T-helper 1 cell (primary cell): Measurements from ENCODE around the gene ABCB11.

ENCODE experiments used
- DNase-seq, 5 donors: peaks; one replicate each; pipeline ENCODE4 v3.0.0-alpha.2; 2012 to 2020

The ABCB11 gene

DNA sequence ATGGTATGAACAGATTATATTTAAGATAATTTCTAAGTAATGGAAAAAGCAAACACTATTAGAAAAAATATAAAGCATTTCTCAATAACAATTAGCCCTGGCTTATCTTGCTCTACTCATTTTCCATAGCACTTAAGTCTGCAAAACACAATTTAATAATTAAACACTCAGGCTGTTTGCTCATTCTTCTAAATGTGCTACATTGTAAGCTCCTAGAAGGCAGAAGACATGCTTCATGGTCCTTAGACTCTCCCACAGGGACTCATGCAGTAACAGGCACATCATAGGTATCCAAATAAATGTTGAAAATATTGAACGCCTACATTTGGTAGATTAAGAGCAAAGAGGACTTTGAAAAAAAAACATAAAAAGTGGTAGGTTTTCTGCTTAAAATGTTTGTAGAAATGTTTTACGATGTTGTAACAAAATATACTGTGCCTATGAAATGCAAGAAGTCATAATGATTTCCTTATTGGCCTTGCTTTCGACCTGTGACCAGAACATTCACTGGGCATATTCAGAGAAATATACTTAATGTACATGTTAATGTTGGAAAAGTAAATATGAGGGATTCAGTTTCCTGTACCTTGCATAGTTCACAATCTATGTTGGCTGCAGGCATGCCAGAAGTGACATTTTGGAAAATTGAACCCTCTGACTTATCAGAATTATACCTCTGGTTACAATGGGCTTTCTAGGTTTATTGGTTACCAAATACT lies 102.9 kb downstream of the ABCB11 start:
- no peak for DNase-seq

DNA sequence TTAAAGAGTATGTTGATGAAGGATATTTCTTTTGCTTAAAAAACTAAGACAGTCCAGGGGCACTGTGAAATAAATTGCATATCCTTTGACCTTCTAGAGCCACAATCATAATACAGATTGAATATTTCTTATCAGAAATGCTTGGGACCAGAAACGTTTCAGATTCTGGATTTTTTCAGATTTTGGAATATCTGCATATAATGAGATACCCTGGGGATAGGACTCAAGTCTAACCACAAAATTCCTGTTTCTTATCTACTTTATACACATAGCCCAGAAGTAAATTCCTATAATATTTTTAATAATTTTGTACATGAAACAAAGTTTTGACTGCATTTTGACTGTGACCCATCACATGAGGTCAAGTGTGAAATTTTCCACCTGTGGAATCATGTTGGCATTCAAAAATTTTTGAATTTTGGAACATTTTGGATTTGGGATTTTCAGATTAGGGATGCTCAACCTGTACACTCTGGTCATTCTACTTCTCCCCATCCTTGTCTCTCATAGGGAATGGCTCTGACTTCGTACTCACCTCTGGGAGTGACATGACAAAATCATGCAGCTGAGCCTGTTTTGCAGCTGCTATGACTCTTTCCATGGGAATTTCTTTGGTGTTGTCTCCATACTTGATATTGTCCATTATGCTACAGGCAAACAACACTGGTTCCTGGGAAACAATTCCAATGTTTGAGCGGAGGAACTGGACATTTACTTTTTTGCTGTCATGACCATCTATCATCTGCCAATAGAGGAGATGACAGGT lies 104.3 kb downstream of the ABCB11 start:
- no peak for DNase-seq

DNA sequence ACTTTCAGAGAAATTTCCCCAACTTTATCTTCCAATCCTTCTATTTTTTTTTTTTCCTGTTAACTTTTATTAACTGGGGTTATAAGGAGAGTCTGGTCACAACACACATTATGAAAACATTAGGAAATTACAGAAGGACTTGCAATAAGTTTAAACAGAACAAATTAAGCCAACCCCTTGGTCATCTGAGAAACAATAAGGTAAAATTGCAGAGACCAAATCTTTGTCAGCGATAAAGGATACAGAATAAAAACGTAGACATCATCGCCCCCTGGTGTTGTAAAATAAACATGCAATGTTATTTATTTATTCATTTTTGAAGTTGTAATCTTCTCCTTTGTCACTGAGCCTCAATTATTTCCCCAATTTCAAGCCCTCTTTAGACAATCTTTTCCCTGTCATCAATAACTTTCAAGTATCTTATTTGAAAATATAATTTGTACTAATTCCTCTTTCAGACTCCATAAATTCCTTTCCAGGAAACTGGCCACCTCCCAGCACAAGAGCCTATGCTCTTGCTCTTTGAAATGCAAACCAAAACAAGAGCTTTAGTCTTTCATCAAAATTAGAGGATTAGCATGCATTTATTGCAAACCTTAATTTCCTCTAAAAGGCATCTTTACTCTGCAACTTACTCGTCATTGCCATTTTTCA lies 110.5 kb downstream of the ABCB11 start:
- peak in 2 of 5 donors; percentile 7 to 30 for DNase-seq

DNA sequence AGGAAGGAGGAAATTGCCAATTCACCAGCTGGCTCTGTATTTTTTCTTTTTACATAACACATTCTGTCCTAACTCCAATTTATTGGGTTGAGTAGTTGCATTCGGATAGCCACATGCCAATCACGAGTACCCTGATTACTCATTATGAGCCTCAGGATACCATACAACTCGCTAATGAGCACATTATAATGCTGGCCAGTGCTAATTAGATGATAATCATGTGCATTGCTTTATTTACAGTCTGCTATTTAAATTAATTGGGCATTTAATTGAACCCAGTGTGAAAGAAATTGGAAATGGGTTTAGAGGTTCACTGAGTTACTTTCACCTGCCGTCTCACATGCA lies 114.8 kb downstream of the ABCB11 start:
- DNase-seq: peak in 1 of 5 donors; percentile 7

DNA sequence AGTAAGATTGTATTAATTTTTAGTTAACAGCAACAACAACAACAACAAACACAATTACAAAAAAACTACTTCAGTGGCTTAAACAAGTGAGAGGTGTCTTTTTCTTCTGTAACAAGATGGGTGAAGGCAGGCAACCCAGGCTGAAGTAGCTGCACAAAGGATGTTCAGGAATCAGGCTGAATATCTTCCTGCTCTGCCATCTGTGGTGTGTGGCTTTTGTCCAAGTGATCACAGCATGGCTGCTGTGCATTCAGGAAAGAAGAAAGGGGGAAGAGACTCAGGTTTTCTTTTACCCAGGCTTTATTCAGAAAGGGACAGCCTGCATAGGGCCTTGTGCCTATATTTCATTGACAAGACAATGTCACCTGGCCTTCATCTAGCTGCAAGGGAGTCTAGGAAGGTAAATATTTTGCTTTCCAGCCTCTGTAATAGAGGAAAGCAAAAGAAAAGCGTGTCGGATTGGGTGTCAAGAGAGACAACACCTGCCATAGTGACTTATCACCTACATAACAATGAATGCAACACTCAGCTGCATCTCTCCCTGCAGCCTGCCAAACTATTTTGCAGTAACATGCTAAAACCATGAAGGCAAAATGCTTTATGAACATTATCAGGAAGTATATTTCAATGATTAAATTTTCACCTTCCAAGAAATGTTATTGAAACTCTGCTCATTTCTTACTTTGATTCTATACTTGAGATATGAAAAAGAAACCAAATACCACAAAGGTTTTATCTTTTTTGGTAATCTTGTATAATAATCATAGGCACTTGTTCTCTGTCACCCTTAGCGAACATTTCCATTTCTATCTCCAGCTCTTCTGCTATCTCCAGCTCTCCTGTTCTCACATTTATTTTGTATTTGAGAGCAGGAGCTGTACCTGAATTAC lies 115.4 kb downstream of the ABCB11 start:
- peak in 1 of 5 donors; percentile 27 for DNase-seq

DNA sequence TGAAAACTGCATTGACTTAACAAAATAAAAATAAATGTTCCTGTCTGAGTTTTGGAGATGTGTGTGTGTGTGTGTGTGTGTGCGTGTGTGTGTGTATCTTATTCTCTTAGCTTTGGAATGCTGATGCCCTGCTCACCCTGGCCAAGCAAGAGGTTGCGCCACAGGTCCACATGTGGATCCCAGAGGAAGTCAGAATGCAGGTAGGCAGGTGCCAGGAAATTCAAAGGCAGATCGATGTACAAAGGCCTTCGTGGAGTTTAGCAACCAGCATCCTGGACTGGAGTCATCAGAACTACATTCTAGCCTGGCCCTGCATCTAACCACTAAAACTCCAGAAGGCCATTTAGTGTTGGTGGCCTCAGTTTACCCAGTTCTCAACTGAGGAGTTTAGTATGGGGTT lies 117.6 kb downstream of the ABCB11 start:
- no peak for DNase-seq

DNA sequence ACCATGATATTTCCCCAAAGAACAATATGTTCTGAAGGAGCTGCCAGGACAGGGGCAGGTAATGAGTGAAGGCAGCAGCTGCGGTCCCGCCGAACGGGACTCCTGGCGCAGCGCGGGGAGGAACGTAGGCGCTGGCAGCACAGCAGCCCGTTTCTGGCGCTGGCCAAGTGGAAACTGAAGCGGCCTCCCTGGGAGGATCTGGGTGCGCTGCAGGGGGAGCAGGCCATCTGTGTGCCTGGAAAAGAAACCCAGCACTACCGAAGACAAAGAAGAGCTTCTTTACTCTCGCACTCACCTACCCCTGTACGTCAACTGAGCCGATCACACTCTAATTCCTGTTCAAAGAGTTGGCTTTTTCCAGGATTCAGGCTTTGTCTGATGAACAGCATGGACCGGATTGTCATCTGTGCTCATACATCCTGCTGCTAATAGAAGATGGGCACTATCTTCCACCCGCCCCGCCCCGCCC lies 118.2 kb downstream of the ABCB11 start:
- DNase-seq: no peak

DNA sequence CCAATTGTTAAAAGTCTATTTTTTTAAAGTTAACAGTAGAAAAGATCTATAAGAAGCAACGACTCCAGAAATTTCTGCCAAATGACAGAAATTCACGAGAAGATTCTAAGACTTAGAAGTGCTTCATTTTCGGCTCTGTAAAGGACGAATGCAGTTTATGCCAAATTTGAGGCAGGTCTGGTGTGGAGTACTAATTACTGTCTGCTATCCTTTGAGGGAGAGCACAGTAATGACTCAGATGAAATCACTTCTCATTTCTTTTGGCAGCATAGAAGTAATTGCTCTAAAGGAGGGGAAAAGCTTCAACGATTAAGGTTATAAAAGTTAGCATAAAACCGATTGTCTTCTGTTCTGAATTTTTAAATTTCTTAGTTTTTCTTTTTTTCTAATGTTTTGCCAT lies 118.7 kb downstream of the ABCB11 start:
- DNase-seq: no peak

DNA sequence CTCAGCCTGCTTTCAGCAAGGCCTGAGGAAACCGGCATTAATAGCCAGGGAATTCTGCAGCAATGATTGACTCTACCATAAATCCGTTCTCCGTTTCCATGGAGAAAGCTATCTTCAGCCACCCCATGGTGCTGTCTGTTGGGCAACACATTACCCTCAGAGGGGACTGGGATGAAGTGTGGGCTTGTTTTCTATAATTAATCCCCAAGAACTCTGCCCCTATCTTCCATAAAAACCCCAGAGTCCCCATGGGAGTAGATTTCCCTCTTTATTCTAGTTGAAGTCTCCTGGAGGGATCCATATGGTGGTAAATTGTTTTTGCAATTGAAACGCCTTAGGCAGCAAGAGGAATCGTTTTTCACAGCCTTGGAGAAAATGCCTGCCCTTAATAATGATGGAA lies 120.8 kb downstream of the ABCB11 start:
- no peak for DNase-seq

DNA sequence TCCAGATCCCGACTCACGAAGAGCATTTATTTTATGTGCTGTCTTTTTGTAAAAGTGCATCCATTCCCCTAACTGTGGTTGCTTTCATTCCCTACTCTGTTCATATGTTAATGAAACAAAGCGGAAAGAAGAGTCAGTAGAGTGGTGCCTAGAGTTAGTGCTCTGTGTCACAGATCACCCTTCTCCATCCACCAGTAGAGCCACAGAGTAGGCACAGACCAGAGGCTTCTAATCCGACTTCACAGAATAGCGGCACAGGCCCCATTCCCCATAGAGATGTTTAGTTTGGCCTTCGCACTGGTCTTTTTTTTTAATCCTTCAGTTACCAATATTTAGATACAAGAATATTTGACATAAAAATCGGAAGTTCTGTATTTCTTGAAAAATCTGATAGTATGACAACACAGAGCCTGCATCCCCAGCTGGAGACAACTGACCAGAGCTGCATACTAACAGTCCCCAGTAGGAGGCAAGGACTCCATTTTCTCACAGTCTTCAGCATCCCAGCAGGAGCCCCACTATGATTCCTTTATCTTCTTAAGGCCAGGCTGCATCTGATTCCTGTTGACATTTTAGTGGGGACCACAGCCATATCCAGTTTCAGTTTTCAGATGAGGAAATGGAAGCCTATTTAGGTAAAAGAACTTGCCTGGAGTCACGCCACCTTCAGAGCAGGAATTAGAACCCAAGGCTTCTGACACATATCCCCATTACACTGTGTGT lies 123.0 kb downstream of the ABCB11 start:
- no peak for DNase-seq

DNA sequence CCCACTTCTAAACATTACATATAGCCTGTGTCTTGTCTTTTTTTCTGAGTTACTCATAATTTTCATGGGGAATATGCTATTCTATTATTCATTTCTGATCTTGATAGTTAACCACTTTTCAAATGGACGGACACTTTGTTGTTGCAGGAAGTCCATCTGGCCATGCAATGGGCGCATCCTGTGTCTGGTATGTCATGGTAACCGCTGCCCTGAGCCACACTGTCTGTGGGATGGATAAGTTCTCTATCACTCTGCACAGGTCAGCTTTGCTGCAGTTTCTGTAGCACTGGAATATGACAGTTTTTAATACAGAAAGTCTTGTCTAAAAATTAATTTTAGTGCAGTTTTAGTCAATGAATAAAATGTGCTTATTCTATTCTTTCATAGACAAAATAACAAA lies 126.8 kb downstream of the ABCB11 start:
- DNase-seq: no peak

DNA sequence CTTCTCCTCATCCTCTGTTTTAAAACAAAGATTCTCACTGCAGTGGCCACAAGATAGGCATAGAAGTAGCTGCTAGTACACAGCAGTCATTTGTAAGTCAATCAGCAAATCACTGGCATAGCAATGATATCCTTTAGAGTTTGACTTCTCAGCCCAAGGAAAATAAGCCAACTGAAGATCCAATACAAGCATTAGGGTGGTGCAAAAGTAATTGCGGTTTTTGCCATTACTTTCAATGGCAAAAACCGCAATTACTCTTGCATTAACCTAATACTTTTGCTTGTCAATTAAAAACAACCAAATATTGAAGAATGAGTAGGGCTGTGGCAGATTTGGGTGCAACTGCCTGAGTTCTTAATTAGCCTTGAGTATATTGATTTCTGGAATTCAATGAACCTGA lies 127.2 kb downstream of the ABCB11 start:
- no peak for DNase-seq

DNA sequence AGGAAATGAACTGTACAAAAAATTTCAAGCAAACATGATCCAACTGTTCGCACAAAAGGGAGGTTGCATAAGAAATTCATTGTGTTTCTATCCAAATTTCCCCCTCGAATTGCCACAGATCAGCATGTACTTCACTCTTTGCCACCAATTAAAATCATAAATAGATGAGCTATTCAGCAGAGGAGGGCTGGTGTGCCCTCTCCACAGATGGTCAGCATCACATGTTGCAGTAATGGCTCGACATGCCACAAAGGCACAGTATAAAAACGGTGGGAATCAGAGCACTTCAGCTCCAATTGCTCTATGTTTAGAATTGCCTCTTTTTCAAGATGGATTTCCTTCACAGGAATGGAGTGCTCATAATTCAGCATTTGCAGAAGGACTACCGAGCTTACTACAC lies 130.1 kb downstream of the ABCB11 start, which contains the start of gene G6PC2:
G6PC2 (plus strand) TSS at position 289 of the 400 bp plus-strand sequence; CDS start at position 330, 41 bp downstream.
- DNase-seq: no peak

DNA sequence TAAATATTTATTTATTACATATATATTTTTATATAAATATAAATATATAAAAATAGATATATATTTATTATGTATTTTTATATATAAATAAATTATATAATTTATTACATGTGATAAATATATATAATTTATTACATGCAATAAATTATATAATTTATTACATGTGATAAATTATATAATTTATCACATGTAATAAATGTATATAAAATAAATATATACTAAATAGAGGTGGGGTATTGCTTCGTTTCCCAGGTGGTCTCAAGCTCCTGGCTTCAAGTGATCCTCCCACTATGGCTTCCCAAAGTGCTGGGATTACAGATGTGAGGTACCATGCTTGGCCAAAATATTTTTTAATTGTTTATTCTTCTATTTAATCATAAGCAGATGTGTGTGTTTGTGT lies 133.7 kb downstream of the ABCB11 start:
- no peak for DNase-seq

DNA sequence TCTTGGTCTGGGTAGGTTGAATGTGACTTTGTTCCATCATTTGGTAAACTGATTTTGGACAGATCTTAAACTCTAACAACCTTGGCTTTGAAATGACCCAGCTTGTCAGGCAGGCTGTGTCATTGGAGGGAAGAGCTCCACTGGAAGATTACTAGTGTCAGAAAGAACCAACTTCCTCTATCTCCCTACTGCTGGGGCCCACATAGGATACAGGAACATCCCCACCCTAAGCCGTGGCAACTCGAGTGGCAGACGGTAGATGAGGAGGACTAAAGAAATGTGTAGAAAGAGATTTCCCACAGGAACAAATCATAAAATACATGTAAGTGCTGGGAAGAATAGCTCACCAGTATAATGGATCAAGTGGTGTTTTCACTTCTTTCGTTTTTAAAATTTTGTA lies 134.3 kb downstream of the ABCB11 start:
- DNase-seq: no peak

DNA sequence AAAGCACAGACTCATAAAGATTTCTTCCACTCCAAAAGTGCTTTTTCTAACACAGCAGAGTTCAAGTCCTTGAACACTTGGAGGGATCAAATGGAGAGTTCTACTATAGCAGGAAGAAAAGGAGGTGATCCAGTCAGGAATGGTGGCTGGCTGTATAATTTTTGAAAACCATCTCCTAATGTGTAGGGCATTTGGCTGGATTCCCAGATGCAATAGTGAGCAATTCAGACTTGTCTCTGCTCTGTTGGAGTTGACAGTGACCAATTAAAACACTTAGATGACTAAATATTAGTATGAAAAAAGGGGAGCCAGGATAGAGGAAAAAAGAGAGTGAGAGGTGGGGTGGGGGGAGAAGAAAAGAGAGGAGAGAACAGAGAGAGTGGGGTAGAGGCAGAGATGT lies 135.4 kb downstream of the ABCB11 start:
- no peak for DNase-seq

DNA sequence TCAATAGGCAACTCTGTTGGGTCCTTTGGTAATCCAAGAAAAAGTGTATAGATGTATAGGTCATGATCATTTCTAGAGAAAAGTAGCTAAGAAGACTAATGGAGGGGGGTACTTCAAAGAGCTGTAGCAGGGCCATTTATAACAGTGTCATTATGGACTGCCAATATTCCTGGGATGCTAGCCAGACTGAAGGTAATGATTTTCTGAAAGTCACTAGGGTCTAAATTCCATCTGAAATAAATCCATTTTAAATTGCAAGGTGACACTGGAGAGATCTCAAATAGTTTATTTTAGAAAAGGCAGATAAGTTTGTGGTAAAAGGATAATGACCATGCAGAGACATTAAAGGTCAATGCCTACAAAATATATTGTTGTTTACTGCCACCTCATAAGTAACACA lies 136.4 kb downstream of the ABCB11 start:
- no peak for DNase-seq

DNA sequence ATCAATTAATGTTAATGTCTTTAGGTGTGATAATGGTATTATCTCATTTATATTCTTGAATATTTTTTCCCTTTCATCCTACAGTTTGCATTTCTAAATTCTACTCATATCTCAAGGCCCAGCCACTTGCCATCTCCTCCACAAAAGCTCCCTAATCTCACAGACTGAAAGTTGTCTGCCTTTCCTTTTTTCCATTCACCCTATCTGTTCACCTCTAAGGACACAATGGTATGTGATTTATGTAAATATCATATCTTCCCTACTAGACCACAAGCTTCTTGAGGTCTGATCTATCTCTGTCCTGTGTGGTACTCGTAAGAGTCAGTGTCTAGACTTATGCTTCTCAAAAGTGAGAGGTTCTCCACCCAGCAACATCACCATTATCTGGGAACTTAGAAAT lies 137.0 kb downstream of the ABCB11 start:
- no peak for DNase-seq

DNA sequence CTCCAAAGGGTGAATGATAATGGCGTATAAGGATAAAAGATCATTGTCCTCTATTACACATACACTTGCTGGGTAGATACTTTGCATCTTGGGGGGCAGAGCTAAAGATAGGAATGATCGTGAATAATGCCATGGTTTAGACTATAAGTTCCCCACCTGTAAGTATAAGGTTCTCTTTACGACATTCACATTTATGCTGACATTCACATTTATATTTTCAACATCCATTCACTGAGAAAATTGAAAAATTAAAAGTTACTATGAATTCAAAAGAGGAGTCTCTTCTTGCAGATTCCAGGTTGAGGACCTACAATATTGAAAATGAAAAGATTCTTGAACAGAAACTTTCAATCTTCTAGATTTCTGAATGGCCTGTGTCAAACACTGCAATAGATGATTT lies 138.8 kb downstream of the ABCB11 start:
- no peak for DNase-seq

DNA sequence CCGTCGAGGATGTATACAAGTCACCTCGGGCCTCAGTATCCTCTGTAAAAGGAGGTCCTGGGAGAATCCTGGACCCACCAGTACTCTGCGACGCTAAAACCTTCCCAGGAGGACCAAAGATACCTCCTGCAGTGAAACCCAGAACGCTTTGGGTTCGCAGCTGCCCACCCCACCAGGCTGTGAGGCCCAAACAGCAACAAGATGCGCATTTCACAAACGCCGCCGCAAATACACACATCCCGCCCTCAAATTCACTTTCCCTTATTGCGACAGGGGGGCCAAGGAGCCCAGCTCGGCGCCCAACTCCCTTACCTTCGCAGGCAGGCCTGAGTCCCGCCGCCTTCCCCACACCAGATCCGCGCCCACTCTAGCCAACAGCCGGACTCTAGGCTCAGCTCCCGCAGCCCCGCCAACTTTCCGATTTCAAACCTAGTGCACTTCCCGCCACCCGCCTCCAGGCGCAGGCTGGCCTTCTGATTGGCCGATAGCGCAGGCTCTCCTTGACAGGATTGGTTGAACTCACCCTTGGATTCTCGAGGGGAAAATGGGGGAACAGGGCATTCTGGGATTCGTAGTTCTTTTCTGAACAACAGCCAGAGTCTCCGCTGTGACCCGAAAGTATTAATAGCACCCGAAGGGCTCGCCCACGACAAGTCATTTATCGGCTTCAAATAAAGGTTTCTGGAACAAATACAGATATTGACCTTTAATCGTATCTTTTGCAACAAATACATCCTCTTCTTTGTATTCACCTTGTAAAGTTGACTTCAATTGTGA lies 140.9 kb downstream of the ABCB11 start, which contains the start of gene SPC25:
SPC25 (minus strand) TSS at position 425 of the 777 bp plus-strand sequence. CDS start 911 bp downstream, outside the sequence.
- DNase-seq: peak; percentile 69 to 93 (median 80)

DNA sequence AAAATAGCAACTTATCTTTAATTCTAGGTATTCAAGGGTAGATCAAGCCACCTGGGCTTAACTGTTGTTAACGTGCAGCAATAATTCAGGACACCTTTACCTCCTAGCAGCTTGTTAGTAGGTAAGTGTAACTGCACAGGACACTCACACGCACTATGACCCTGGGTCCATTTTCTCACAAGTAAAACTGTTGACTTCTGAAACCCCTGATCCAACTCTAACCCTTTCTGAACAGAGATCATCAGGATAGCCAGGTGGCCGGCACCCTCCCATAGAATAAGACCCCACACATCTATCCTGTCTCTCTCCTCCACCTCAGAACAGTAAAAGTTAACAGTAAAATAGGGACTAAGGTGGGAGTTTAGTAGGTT lies 141.5 kb downstream of the ABCB11 start:
- DNase-seq: peak in 1 of 5 donors; percentile 9
